OCI-LY7 (cell line): ENCODE measurements around the gene ZNRF4. TPM values are rescaled to one million over a fixed set of nuclear protein-coding genes. Genes with fewer than 3 reads are reported as not detected.

ENCODE experiments used
- BruUV-seq: library from RNA; stranded (reverse); fragments of 400-500 nt; replicated peaks from 2 replicates; lab custom pipeline; 2021; lab: Mats Ljungman, UMichigan
- CTCF ChIA-PET: fragments of 300-600 bp; sonication (Branson Sonifier 250); formaldehyde crosslinking; loops from one replicate; lab custom pipeline; 2022; ENCODE audit warnings: antibody characterized with exemption; ENCODE audit not compliant: unreplicated experiment; lab: Charles Lee
- POLR2A ChIA-PET: fragments of 300-600 bp; sonication (Branson Sonifier 250); formaldehyde crosslinking; loops from one replicate; lab custom pipeline; 2022; ENCODE audit warnings: antibody characterized with exemption; lab: Charles Lee
- DNase-seq: peaks from one replicate; pipeline ENCODE4 v3.0.0-alpha.2; 2015; ENCODE audit warnings: low spot score
- H2AFZ ChIP-seq: fragments of 200-600 bp; sonication (generic), shearing (Covaris generic); 2 replicates; pipeline ENCODE4 v1.6.1; 2014; ENCODE audit warnings: mild to moderate bottlenecking, antibody characterized with exemption, low read length, moderate library complexity
- H3K27ac ChIP-seq: fragments of 200-600 bp; sonication (generic); 2 replicates; pipeline ENCODE4 v1.5.1; 2014; ENCODE audit warnings: mixed run types, low read depth, mild to moderate bottlenecking, moderate library complexity, low read length, inconsistent platforms; ENCODE audit not compliant: poor library complexity, severe bottlenecking
- H3K36me3 ChIP-seq: fragments of 200-600 bp; sonication (generic); 2 replicates; pipeline ENCODE4 v1.6.1; 2014; ENCODE audit warnings: mild to moderate bottlenecking, antibody characterized with exemption, low read length, moderate library complexity, mixed read lengths; ENCODE audit not compliant: insufficient read depth
- H3K4me1 ChIP-seq: fragments of 200-600 bp; sonication (generic); 2 replicates; pipeline ENCODE4 v1.5.1; 2014; ENCODE audit warnings: mild to moderate bottlenecking, low read length; ENCODE audit not compliant: insufficient read depth, poor library complexity, severe bottlenecking
- H3K4me2 ChIP-seq: fragments of 200-600 bp; sonication (generic); 2 replicates; pipeline ENCODE4 v1.6.1; 2014; ENCODE audit warnings: mild to moderate bottlenecking, low read length
- H3K4me3 ChIP-seq: fragments of 200-600 bp; sonication (generic); 2 replicates; pipeline ENCODE4 v1.5.1; 2014; ENCODE audit warnings: mild to moderate bottlenecking, low read depth, low read length; ENCODE audit not compliant: poor library complexity, severe bottlenecking
- H3K79me2 ChIP-seq: fragments of 200-600 bp; sonication (generic); 2 replicates; pipeline ENCODE4 v1.6.1; 2016; ENCODE audit warnings: low read depth, mild to moderate bottlenecking, low read length, moderate library complexity, mixed read lengths; ENCODE audit not compliant: insufficient read depth
- H3K9me2 ChIP-seq: fragments of 200-600 bp; sonication (generic); 2 replicates; pipeline ENCODE4 v1.6.1; 2016; ENCODE audit warnings: mild to moderate bottlenecking, low read length, mixed read lengths; ENCODE audit not compliant: insufficient read depth
- H3K9me3 ChIP-seq: fragments of 200-600 bp; sonication (generic); 2 replicates; pipeline ENCODE4 v1.6.1; 2014; ENCODE audit warnings: mild to moderate bottlenecking, mixed run types, low read length, mixed read lengths
- H4K20me1 ChIP-seq: fragments of 200-600 bp; sonication (generic); 2 replicates; pipeline ENCODE4 v1.6.1; 2014; ENCODE audit warnings: mild to moderate bottlenecking, antibody characterized with exemption, low read length, moderate library complexity, mixed read lengths; ENCODE audit not compliant: insufficient read depth
- CTCF ChIP-seq: fragments of 200-600 bp; sonication (generic); conservative IDR thresholded peaks from 2 replicates; pipeline ENCODE4 v1.5.1; 2014; ENCODE audit warnings: mild to moderate bottlenecking, antibody characterized with exemption, low read length, moderate library complexity, mixed read lengths
- EZH2phosphoT487 ChIP-seq: fragments of 200-600 bp; sonication (generic); IDR thresholded peaks from 2 replicates; pipeline ENCODE4 v1.6.1; 2018; ENCODE audit warnings: low read depth, borderline replicate concordance, mild to moderate bottlenecking, mixed run types, antibody characterized with exemption, low read length, moderate library complexity, mixed read lengths
- intact Hi-C: fragments of 100-400 bp; cut with micrococcal nuclease; formaldehyde crosslinking; loops from one replicate; pipeline ENCODE4 v1.10.0; 2022; ENCODE audit not compliant: unreplicated experiment
- total RNA-seq, 2 experiments: library from RNA; depleted of rRNA in 1 of 2; stranded (reverse); fragments of >200 nt in 1 of 2; shearing (Covaris generic) in 1 of 2; gene quantifications; 2 replicates each; pipeline ENCODE4 v1.2.3, GENCODE V29; 2014 to 2022

The ZNRF4 gene
- total RNA-seq, 2 experiments from 2014 or later, result not detected

DNA sequence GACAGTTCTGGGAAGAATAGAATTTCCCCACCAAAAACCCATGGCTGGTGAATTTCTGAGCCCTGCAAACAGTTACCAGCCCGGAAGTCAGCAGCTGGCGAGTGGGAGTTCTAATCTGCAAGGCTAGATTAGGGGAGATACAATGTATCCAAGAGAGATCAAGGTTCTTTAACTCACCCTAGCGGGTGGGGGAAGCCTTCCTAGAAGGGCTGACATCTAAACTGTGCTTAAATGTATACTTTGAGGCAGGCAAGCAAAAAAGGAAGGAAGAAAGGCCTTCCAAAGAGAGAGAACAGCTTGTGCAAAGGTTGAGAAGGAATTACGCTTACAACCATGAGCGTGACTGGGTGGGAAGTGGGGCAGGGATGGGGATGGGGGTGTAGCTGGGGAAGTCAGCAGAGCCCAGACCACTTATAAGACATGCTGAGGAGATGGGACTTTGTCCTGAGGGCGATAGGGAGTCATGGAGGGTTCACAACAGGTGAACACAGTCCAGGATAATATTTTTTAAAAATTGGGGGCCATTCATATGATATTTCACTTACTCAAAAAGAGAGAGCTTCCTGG lies 20.8 kb upstream of the ZNRF4 start:
- Histone ChIP-seq H3K9me2 (no peaks in the 10 kb centered on the region), H3K4me1 (no peaks in the 10 kb centered on the region), H4K20me1 (no peaks in the 10 kb centered on the region), H2AFZ (no peak overlapping the region), H3K36me3 (no peaks in the 10 kb centered on the region), H3K4me2 (no peak overlapping the region), H3K27ac (no peak overlapping the region), H3K9me3 (no peaks in the 10 kb centered on the region), H3K4me3 (no peak overlapping the region), H3K79me2 (no peaks in the 10 kb centered on the region)
- no TSS peak for BruUV-seq
- intact Hi-C loops, result no loop called here
- DNase-seq, result no peak
- TF ChIP-seq CTCF (no peak), EZH2phosphoT487 (no peak)
- ChIA-PET POLR2A (no interaction called here), CTCF (no interaction called here)

DNA sequence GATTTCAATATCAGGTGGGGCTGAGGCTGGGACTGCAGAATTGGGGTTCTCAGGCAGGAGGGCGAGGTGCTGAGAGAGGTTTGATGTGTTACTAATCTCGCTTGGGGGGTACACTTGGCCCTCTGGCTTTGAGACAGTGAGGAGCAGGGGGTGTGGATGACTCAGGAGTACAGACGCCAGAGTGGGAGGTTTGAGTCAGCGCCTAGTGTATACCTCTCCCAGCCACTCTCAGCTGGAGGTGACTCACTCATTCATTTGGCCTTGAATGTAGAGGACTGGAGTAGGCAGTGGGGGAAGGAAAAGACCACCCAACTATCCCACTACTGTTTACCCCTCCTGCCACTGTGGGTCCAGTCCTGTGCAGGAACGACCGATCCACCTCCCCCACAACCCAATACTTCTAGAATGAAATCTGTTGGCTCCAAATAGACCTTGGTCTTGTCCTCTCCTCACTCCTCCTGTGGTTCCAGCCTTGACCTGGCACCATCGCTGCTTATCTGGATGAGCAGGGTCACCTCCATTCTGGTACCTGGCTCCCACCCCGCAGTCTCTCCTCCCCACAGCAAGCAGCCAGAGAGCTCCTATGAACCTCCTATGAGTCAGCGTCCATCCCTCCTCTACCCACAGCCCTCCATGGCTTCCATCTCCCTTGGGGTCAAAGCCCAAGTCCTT lies 20.1 kb upstream of the ZNRF4 start:
- Histone ChIP-seq H3K79me2 (no peaks in the 10 kb centered on the region), H3K4me3 (no peak overlapping the region), H3K9me2 (no peaks in the 10 kb centered on the region), H3K4me1 (no peaks in the 10 kb centered on the region), H3K4me2 (no peak overlapping the region), H3K27ac (no peak overlapping the region), H3K36me3 (no peaks in the 10 kb centered on the region), H3K9me3 (no peaks in the 10 kb centered on the region), H4K20me1 (no peaks in the 10 kb centered on the region), H2AFZ (no peak overlapping the region)
- intact Hi-C loops, result no loop called here
- POLR2A ChIA-PET, result no interaction called here
- BruUV-seq, result no TSS peak
- TF ChIP-seq EZH2phosphoT487, result no peak
- no peak for TF ChIP-seq CTCF
- CTCF ChIA-PET, result no interaction called here
- no peak for DNase-seq

- Histone ChIP-seq H3K79me2 (no peaks in the 10 kb centered on the region), H3K9me2 (no peaks in the 10 kb centered on the region), H3K36me3 (no peaks in the 10 kb centered on the region), H3K4me2 (no peak overlapping the region), H3K27ac (no peak overlapping the region), H3K9me3 (no peaks in the 10 kb centered on the region), H3K4me3 (no peak overlapping the region), H2AFZ (no peak overlapping the region), H3K4me1 (no peaks in the 10 kb centered on the region), H4K20me1 (no peaks in the 10 kb centered on the region)
- intact Hi-C loops, result no loop called here
- DNase-seq, result no peak
- ChIA-PET CTCF (no interaction called here), POLR2A (no interaction called here)
- no peak for TF ChIP-seq CTCF
- TF ChIP-seq EZH2phosphoT487, result no peak
- no TSS peak for BruUV-seq
Observed at GRCh38 chr19:5435642-5436017, 19.6 kb upstream of the ZNRF4 start.
